DND-41 (cell line): Measurements from ENCODE around the gene HLA-DPB1.

Experiments
- EZH2 ChIP-seq: IDR thresholded peaks from 3 replicates; pipeline ENCODE4 v1.6.1; 2012; ENCODE audit warnings: borderline replicate concordance, low read depth, mild to moderate bottlenecking, moderate library complexity, low read length, inconsistent platforms; ENCODE audit not compliant: severe bottlenecking
- TF ChIP-seq, protein P1 (sequence below): IDR thresholded peaks from 2 replicates; pipeline ENCODE4 v1.5.1; 2012; ENCODE audit warnings: borderline replicate concordance, low read length, moderate library complexity, mild to moderate bottlenecking; ENCODE audit not compliant: poor library complexity, severe bottlenecking; ENCODE audit errors: extremely low read depth

DNA sequence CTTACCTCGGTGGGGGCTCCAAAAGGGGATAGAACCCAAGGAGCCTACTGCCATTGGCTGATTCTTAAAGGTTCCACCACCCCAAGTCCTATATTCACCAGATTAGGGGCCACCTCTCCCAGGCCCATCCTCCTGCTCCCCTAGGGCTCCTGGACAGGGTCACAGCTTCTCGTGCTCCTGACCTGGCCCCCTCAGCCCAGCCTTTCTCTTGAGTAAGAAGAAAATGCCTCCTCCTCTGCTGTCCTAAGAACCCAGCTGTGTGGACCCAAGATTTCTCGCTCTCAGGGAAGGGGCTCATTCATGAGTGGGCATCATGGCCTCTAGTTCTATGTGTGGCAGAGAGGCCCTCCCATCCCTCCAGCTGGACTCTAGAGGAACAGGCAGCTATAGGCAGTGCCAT lies 16.6 kb downstream of the HLA-DPB1 start:
- TF ChIP-seq, protein P1, sequence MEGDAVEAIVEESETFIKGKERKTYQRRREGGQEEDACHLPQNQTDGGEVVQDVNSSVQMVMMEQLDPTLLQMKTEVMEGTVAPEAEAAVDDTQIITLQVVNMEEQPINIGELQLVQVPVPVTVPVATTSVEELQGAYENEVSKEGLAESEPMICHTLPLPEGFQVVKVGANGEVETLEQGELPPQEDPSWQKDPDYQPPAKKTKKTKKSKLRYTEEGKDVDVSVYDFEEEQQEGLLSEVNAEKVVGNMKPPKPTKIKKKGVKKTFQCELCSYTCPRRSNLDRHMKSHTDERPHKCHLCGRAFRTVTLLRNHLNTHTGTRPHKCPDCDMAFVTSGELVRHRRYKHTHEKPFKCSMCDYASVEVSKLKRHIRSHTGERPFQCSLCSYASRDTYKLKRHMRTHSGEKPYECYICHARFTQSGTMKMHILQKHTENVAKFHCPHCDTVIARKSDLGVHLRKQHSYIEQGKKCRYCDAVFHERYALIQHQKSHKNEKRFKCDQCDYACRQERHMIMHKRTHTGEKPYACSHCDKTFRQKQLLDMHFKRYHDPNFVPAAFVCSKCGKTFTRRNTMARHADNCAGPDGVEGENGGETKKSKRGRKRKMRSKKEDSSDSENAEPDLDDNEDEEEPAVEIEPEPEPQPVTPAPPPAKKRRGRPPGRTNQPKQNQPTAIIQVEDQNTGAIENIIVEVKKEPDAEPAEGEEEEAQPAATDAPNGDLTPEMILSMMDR: no peak
- no peak for TF ChIP-seq EZH2
